HG03025 (cell line): Measurements from ENCODE around the gene SELP.
"Not testable (repeated sequence)": the region's sequence is repeated elsewhere in the genome, so short reads cannot be mapped to it uniquely, and the experiment has no call there.

Source experiments
- ATAC-seq: cut with Tn5 transposase; IDR thresholded peaks from one replicate; pipeline ENCODE4 v1.9.1; 2021; ENCODE audit warnings: mild to moderate bottlenecking, moderate library complexity; ENCODE audit not compliant: unreplicated experiment, low FRiP score

The SELP gene

GRCh38 chr1:169630006-169630405 is at the start of gene SELP:
Gene SELP (minus strand): TSS chr1:169630124. CDS start chr1:169630074, 50 bp downstream.
- ATAC-seq = no peak

- ATAC-seq = no peak
These were observed 49.8 kb upstream of the SELP start for GRCh38 chr1:169679692-169680091.

GRCh38 chr1:169676001-169676400 is 46.1 kb upstream of the SELP start:
- no peak for ATAC-seq

- no peak for ATAC-seq
These were observed 40.9 kb upstream of the SELP start for GRCh38 chr1:169670836-169671235.

- not testable (repeated sequence) for ATAC-seq
These were observed 40.3 kb upstream of the SELP start for GRCh38 chr1:169670244-169670643.

- not testable (repeated sequence) for ATAC-seq
These were observed 38.0 kb upstream of the SELP start for GRCh38 chr1:169667699-169668596.

- not testable (repeated sequence) for ATAC-seq
These were observed 37.3 kb upstream of the SELP start for GRCh38 chr1:169667227-169667639.

GRCh38 chr1:169662680-169663079 is 32.8 kb upstream of the SELP start:
- not testable (repeated sequence) for ATAC-seq

- not testable (repeated sequence) for ATAC-seq
These were observed 31.1 kb upstream of the SELP start for GRCh38 chr1:169661066-169661465.

GRCh38 chr1:169658777-169659176 is 28.9 kb upstream of the SELP start:
- ATAC-seq = not testable (repeated sequence)

GRCh38 chr1:169653873-169654272 is 23.9 kb upstream of the SELP start:
- no peak for ATAC-seq

- ATAC-seq = no peak
These were observed 21.1 kb upstream of the SELP start for GRCh38 chr1:169651035-169651434.

- ATAC-seq = no peak
These were observed 20.6 kb upstream of the SELP start for GRCh38 chr1:169650551-169650950.

- no peak for ATAC-seq
These were observed 18.8 kb upstream of the SELP start for GRCh38 chr1:169648709-169649108.

- ATAC-seq = no peak
These were observed 18.3 kb upstream of the SELP start for GRCh38 chr1:169648187-169648586.

GRCh38 chr1:169647512-169647911 is 17.6 kb upstream of the SELP start:
- ATAC-seq = no peak

GRCh38 chr1:169644297-169644696 is 14.4 kb upstream of the SELP start:
- ATAC-seq = no peak

- no peak for ATAC-seq
These were observed 5.0 kb upstream of the SELP start for GRCh38 chr1:169634877-169635276.

GRCh38 chr1:169634145-169634544 is 4.2 kb upstream of the SELP start:
- ATAC-seq = no peak

GRCh38 chr1:169631249-169631648 is 1.3 kb upstream of the SELP start:
- ATAC-seq = no peak

GRCh38 chr1:169624912-169625311 is 5.0 kb downstream of the SELP start:
- ATAC-seq = no peak

GRCh38 chr1:169624122-169624521 is 5.8 kb downstream of the SELP start:
- ATAC-seq = no peak
